ENCODE data around the gene NEMP2.
A peak's percentile ranks its signal among the peaks of the same experiment; 100 is the strongest.

Gene NEMP2

DNA sequence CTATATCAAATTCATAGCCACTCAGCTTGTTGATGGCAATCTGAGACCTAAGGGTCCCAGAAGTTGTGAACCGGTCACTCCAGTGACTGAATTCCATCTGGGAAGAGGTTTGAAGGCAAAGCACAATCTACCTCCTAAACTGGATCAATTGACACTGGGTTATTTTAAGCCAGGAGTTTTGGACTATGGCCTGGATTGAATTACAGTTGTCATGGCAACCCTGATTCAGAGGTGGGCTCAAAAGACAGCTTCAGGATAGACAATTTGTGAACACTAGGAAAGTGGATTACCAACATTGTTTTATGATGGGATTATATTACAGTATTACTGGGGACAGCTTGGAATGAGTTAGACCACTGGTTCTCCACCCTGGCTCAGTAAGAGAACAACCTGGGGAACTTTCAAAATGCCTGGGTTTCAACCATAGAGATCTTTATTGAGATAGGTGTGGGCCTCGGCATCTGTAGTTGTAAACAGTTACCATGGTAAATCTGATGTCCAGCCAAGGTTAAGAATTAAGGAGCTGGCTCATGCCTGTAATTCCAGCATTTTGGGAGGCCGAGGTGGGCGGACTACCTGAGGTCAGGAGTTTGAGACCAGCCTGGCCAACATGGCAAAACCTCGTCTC is 67.6 kb downstream of the NEMP2 start:
- DNase-seq (ENCODE audit: low read depth): no peak
- Histone ChIP-seq H3K9me3 (ENCODE audit: control insufficient read depth, low read length) (no peaks in the 10 kb centered on the region), H3K4me3 (ENCODE audit: low read length) (no peak overlapping the region), H3K9ac (ENCODE audit: low read length) (peak overlapping the region; percentile 57), H3K4me1 (ENCODE audit: control insufficient read depth, insufficient read depth, low read length) (peaks cover 24% of the 10 kb centered on the region), H3K27me3 (replicated peaks; ENCODE audit: control insufficient read depth, insufficient read depth, low read length) (no peaks in the 10 kb centered on the region), H3K36me3 (ENCODE audit: control insufficient read depth, insufficient read depth, low read length, severe bottlenecking) (no peaks in the 10 kb centered on the region)

DNA sequence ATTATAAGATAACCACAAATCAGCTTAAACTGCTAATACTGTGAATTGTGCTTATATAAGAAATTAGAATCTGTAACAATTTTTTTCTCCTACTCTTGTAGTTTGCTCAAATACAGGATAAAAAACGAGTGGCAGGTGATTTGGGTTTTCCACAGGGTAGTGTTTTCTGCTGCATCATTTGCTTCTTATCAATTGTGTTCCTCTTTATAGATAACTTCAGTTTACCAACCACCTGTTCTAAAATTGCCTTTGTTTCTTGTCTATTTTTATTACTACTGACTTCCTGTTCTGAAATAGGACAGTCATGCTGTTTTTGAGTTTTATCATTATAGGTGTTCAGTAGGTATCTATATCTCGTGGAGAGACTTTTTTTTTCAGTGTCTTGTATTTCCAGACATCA is 69.5 kb downstream of the NEMP2 start:
- no peak overlapping the region for H3K4me3 ChIP-seq (ENCODE audit: low read length)
- H3K36me3 ChIP-seq (ENCODE audit: control insufficient read depth, insufficient read depth, low read length, severe bottlenecking): no peaks in the 10 kb centered on the region
- DNase-seq (ENCODE audit: low read depth): no peak
- H3K27me3 ChIP-seq (replicated peaks; ENCODE audit: control insufficient read depth, insufficient read depth, low read length): no peaks in the 10 kb centered on the region
- H3K9me3 ChIP-seq (ENCODE audit: control insufficient read depth, low read length): no peaks in the 10 kb centered on the region
- no peak overlapping the region for H3K9ac ChIP-seq (ENCODE audit: low read length)
- H3K4me1 ChIP-seq (ENCODE audit: control insufficient read depth, insufficient read depth, low read length): peaks cover 24% of the 10 kb centered on the region

DNA sequence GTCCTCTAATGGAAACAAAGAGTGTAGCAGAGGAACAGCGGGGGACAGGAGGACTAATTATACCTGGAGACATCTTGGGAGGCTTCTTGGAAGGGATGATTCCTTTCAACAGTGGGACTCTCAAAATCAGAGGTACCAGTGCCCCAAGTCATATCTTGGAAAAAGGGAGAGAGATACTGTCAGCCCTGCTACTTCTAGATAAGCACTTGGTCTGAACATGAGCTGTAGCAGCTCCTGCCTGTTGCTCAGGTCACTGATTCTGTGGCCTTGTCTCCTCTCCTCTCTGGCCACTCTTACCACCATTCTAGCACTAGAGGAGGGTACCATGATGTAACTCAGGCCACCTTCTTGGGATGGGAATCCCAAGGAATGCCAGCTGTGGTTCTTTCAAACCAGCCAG is 71.9 kb downstream of the NEMP2 start:
- DNase-seq (ENCODE audit: low read depth): no peak
- H3K9ac ChIP-seq (ENCODE audit: low read length): no peak overlapping the region
- no peaks in the 10 kb centered on the region for H3K9me3 ChIP-seq (ENCODE audit: control insufficient read depth, low read length)
- peaks cover 10% of the 10 kb centered on the region for H3K4me1 ChIP-seq (ENCODE audit: control insufficient read depth, insufficient read depth, low read length)
- H3K4me3 ChIP-seq (ENCODE audit: low read length): no peak overlapping the region
- H3K27me3 ChIP-seq (replicated peaks; ENCODE audit: control insufficient read depth, insufficient read depth, low read length): no peaks in the 10 kb centered on the region
- no peaks in the 10 kb centered on the region for H3K36me3 ChIP-seq (ENCODE audit: control insufficient read depth, insufficient read depth, low read length, severe bottlenecking)

DNA sequence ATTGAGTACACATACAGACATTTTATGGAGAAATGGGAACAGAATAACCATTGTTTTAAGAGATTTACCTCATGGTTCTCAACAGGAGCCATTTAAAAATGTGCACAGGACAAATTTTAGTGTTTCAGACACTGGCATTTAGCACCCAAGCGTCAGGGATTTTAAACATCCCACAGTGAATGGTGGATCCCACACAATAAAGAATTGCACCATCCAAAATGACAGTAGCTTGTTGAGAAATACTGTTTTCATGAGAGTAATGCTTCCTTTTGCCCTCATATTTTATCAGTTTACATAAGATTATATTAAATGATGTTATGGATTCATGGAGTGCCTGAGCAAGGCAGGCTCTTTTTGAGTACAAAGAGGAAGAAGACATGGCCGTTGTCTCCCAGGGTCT is 72.3 kb downstream of the NEMP2 start:
- no peaks in the 10 kb centered on the region for H3K27me3 ChIP-seq (replicated peaks; ENCODE audit: control insufficient read depth, insufficient read depth, low read length)
- peaks cover 6% of the 10 kb centered on the region for H3K4me1 ChIP-seq (ENCODE audit: control insufficient read depth, insufficient read depth, low read length)
- H3K9ac ChIP-seq (ENCODE audit: low read length): no peak overlapping the region
- H3K36me3 ChIP-seq (ENCODE audit: control insufficient read depth, insufficient read depth, low read length, severe bottlenecking): no peaks in the 10 kb centered on the region
- no peaks in the 10 kb centered on the region for H3K9me3 ChIP-seq (ENCODE audit: control insufficient read depth, low read length)
- no peak overlapping the region for H3K4me3 ChIP-seq (ENCODE audit: low read length)
- no peak for DNase-seq (ENCODE audit: low read depth)

DNA sequence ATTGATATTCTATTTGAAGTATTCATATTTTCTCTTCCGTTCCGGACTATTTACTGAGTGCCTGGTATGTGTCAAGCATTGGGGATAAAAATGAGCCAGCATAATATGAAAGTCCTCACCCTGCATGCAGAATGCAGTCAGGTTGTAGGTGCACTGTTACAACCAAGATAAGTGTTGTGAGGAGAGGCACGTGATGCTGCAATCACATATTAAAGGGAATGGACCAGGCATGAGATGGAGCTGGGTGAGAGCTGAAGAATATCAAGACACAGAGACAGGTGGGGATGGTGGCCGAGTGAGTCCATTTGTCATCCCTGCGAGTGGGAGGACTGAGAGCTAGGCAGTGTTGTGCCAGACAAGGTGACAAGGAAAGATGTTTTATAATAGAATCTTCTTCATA is 74.0 kb downstream of the NEMP2 start:
- Histone ChIP-seq H3K4me3 (ENCODE audit: low read length) (no peak overlapping the region), H3K9me3 (ENCODE audit: control insufficient read depth, low read length) (no peaks in the 10 kb centered on the region), H3K4me1 (ENCODE audit: control insufficient read depth, insufficient read depth, low read length) (no peaks in the 10 kb centered on the region), H3K9ac (ENCODE audit: low read length) (no peak overlapping the region), H3K36me3 (ENCODE audit: control insufficient read depth, insufficient read depth, low read length, severe bottlenecking) (no peaks in the 10 kb centered on the region), H3K27me3 (replicated peaks; ENCODE audit: control insufficient read depth, insufficient read depth, low read length) (no peaks in the 10 kb centered on the region)
- DNase-seq (ENCODE audit: low read depth): no peak

DNA sequence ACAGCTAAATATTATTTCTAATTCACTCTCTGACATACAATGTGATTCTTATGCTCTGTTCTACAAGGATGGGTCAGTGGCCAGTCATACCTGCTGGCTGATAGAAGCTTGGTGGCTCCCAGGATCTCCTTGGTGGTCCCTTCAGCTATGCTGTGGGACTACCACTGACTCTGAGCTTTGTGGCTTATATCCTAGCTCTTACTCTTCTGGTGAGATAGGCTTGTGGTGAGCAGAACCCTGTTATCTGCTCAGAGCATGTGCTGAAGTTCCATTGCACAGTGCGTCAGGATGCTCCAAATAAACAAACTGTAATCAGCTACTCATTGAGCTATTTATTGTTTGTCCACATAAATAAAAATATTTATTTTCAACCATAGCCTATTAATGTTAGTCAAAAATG is 74.6 kb downstream of the NEMP2 start:
- Histone ChIP-seq H3K27me3 (replicated peaks; ENCODE audit: control insufficient read depth, insufficient read depth, low read length) (no peaks in the 10 kb centered on the region), H3K9me3 (ENCODE audit: control insufficient read depth, low read length) (no peaks in the 10 kb centered on the region), H3K9ac (ENCODE audit: low read length) (no peak overlapping the region), H3K4me3 (ENCODE audit: low read length) (no peak overlapping the region), H3K4me1 (ENCODE audit: control insufficient read depth, insufficient read depth, low read length) (no peaks in the 10 kb centered on the region), H3K36me3 (ENCODE audit: control insufficient read depth, insufficient read depth, low read length, severe bottlenecking) (no peaks in the 10 kb centered on the region)
- DNase-seq (ENCODE audit: low read depth): no peak

DNA sequence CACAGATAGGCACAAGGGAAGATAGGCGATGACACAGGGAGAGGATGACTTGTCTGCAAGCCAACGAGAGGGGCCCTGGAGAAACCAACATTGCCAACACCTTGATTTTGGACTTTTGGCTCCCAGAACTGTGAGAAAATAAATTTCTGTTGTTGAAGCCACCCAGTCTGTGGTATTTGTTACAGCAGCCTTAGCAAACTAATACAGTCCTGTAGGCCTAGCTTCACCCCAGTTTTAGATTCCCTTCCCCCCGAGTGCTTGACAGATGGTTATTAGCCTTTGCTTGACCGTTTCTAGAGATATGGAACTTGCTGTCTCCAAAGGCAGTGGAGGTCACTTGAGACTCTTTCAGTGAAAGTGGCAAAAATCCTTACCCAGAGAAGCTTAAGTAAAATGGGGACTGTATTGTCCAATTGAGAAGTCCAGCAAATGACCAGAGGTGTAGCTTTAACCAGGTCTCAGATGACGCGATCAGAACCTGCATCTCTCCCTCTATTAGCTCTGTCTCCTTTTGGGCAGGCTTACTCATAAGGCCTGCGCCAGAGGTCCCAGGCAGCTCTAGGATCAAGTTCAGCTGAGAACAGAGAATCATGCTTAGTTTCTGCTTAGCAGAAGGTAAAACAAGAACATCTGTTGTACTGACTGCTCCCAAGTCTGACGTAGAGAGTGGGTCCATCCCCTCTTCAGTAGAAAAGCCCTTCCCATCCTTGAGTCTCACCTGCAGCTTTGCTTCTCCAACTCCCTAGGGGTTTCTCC is 76.0 kb downstream of the NEMP2 start:
- Histone ChIP-seq H3K4me1 (ENCODE audit: control insufficient read depth, insufficient read depth, low read length) (no peaks in the 10 kb centered on the region), H3K4me3 (ENCODE audit: low read length) (no peak overlapping the region), H3K36me3 (ENCODE audit: control insufficient read depth, insufficient read depth, low read length, severe bottlenecking) (no peaks in the 10 kb centered on the region), H3K27me3 (replicated peaks; ENCODE audit: control insufficient read depth, insufficient read depth, low read length) (no peaks in the 10 kb centered on the region), H3K9me3 (ENCODE audit: control insufficient read depth, low read length) (no peaks in the 10 kb centered on the region), H3K9ac (ENCODE audit: low read length) (no peak overlapping the region)
- DNase-seq (ENCODE audit: low read depth): no peak

DNA sequence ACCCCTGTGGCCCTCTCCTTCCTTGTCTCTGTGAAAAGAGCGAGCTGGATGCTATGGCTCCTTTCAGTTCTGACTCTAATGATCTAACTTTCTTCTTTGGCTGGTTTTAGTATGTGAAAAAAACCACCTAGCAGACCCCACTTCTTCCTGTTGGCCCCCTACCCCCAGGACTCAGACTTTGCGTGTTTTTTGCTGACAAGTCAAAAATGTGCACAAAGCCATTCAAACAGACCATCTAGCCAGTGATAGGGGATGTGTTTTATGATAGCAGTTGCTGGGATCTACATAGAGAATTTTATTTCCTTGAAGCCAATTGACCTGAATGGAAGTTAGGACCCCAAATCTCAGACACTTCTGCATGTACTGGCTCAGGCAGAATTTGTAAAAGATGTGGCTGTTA is 77.3 kb downstream of the NEMP2 start:
- H3K9me3 ChIP-seq (ENCODE audit: control insufficient read depth, low read length): no peaks in the 10 kb centered on the region
- H3K27me3 ChIP-seq (replicated peaks; ENCODE audit: control insufficient read depth, insufficient read depth, low read length): no peaks in the 10 kb centered on the region
- no peak for DNase-seq (ENCODE audit: low read depth)
- H3K36me3 ChIP-seq (ENCODE audit: control insufficient read depth, insufficient read depth, low read length, severe bottlenecking): no peaks in the 10 kb centered on the region
- no peak overlapping the region for H3K4me3 ChIP-seq (ENCODE audit: low read length)
- H3K4me1 ChIP-seq (ENCODE audit: control insufficient read depth, insufficient read depth, low read length): no peaks in the 10 kb centered on the region
- no peak overlapping the region for H3K9ac ChIP-seq (ENCODE audit: low read length)

DNA sequence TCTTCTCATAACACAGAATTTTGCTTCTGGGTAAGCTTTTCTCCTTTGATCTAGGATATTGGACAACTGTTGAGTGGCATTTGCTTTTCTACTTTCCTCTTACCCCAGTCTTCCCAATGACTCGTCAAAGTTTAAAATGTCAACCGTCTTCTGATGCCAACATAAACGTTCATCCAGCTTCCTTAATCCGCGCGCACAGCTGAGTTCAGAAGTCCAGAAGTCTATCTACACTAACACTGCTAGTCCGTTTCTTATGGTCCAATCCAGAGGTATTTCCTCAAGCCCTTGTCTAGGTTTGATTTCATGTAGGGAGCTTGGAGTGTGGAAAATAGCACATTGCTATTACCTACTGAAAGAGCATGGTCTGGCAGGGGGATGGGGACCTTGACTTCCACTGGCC is 77.7 kb downstream of the NEMP2 start:
- no peaks in the 10 kb centered on the region for H3K4me1 ChIP-seq (ENCODE audit: control insufficient read depth, insufficient read depth, low read length)
- H3K4me3 ChIP-seq (ENCODE audit: low read length): no peak overlapping the region
- no peak overlapping the region for H3K9ac ChIP-seq (ENCODE audit: low read length)
- no peaks in the 10 kb centered on the region for H3K27me3 ChIP-seq (replicated peaks; ENCODE audit: control insufficient read depth, insufficient read depth, low read length)
- no peaks in the 10 kb centered on the region for H3K9me3 ChIP-seq (ENCODE audit: control insufficient read depth, low read length)
- H3K36me3 ChIP-seq (ENCODE audit: control insufficient read depth, insufficient read depth, low read length, severe bottlenecking): no peaks in the 10 kb centered on the region
- DNase-seq (ENCODE audit: low read depth): no peak

DNA sequence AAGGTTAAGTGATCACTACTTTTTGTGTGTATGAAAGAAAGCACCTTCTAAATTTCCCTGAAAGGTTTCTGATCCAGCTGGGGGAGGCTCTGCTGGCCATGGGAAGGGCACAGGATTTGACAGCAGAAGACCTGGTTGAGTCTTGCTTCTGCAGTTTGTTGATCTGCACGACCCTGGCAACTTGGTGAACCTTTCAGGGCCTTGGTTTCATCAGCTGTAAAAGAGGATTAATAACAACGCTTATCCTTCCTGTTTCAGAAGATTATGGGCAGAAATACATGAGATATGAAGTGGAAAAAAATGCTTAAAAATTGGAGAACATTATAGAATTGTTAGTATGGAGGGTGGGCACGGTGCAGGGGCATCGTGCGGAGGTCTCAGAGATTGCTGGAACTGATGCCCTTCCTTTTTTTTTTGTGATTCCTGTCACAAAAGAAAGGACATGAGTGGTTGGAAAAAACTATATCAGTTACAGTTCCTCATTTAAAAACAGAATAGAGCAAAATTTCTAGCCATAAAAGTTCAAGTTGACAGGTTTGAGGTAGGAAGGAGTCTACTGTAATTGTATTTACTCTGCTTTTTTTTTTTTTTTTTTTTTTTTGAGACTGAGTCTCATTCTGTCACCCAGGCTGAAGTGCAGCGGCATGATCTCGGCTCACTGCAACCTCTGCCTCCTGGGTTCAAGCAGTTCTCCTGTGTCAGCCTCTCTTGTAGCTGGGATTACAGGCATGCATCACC is 79.0 kb downstream of the NEMP2 start:
- Histone ChIP-seq H3K36me3 (ENCODE audit: control insufficient read depth, insufficient read depth, low read length, severe bottlenecking) (no peaks in the 10 kb centered on the region), H3K4me3 (ENCODE audit: low read length) (no peak overlapping the region), H3K9ac (ENCODE audit: low read length) (no peak overlapping the region), H3K4me1 (ENCODE audit: control insufficient read depth, insufficient read depth, low read length) (peaks cover 7% of the 10 kb centered on the region), H3K9me3 (ENCODE audit: control insufficient read depth, low read length) (no peaks in the 10 kb centered on the region), H3K27me3 (replicated peaks; ENCODE audit: control insufficient read depth, insufficient read depth, low read length) (no peaks in the 10 kb centered on the region)
- no peak for DNase-seq (ENCODE audit: low read depth)

DNA sequence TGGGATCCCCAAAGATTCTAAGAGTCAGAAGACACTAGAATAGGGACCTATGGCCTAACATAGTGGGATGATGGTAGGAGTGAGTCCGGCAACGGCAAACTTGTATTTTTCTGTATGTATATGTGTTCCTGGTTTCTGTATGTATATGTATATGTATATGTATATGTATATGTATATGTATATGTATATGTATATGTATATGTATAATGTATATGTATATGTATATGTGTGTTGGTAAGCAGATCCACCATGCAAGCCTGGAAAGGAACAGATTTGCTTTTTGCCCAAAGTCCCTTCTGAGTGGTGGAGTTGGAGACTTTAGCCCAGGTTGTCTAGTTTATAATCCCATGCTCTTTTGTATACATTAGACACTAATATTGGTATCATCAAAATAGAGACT is 79.7 kb downstream of the NEMP2 start:
- DNase-seq (ENCODE audit: low read depth): no peak
- Histone ChIP-seq H3K27me3 (replicated peaks; ENCODE audit: control insufficient read depth, insufficient read depth, low read length) (no peaks in the 10 kb centered on the region), H3K4me1 (ENCODE audit: control insufficient read depth, insufficient read depth, low read length) (peaks cover 7% of the 10 kb centered on the region), H3K4me3 (ENCODE audit: low read length) (no peak overlapping the region), H3K36me3 (ENCODE audit: control insufficient read depth, insufficient read depth, low read length, severe bottlenecking) (no peaks in the 10 kb centered on the region), H3K9me3 (ENCODE audit: control insufficient read depth, low read length) (no peaks in the 10 kb centered on the region), H3K9ac (ENCODE audit: low read length) (no peak overlapping the region)

Data from adipocyte (in vitro differentiated cells).